Stimulated activated CD4-positive, alpha-beta T cell treated with anti-CD3 and anti-CD28 coated beads, Interleukin-1b, Interleukin-23, amount 100 ng/mL, for 24 hours (primary cell): Measurements from ENCODE around the gene WWC2.
"Not testable (repeated sequence)": the region's sequence is repeated elsewhere in the genome, so short reads cannot be mapped to it uniquely, and the experiment has no call there.

Source experiments
- DNase-seq, 4 experiments: peaks; one replicate each; pipeline ENCODE4 v3.0.0-alpha.2; 2020; ENCODE audit warnings: low read depth in 4 of 4, low spot score in 1 of 4

The WWC2 gene

DNA sequence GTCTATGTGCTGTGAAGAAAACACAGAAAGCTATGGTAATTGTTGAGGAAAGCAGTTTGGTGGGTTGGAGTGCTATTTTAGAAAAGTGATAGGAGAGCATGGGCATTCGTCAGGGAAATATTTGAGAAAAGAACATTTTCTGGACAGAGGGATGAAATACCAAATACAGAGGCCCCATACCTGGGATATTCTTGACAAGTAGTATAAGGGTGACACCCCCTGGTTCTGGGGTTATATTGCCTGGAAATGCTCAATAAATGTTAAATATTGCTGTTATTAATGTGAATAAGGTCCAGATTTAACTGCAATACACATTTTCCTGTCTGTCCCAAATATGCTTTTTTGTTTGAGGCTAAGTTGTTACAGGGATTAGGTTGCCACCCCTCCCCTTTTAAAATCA, 42.9 kb downstream of the WWC2 start:
- DNase-seq, result no peak

- no peak for DNase-seq
Observed at GRCh38 chr4:183142571-183143550, 43.8 kb downstream of the WWC2 start.

GRCh38 chr4:183144787-183145186, 45.7 kb downstream of the WWC2 start:
- no peak for DNase-seq

DNA sequence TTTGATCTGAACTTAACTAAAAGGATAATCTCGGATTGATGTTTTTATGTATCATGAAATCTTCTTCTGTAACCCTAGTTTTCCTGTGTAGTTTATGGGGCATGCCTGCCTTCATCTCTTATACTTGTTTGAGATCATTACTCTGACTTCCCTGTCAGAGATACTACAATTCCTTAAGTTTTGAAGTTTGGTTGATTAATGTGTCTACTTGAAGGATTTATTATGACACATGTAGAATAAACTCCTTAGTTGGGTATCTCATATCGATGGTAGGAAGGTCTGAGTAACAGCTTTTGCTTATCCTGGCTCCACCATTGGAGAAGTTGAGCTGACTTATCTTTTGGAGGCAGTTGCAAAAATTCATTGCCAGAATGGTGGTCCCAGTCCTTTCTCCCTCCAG, 46.7 kb downstream of the WWC2 start:
- no peak for DNase-seq

DNA sequence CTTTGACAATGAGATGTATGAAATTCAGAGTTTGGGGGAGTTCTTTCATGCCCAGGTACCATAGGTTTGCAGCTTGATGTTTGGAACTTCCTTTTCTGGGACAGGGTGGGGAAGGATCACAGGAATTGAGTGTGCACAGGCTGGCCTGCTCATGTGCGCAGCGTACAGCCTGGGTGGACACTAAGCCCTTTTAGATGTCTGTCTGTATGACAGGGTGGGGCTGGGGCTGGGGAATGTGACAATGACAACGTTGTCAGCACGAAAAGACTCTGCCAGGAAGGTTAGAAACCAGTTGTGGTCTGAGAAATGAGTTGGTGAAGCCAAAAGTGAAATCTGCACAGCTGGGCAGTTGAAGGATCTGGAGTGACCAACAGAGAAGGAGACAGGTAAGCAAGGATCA, 47.4 kb downstream of the WWC2 start:
- no peak for DNase-seq

DNA sequence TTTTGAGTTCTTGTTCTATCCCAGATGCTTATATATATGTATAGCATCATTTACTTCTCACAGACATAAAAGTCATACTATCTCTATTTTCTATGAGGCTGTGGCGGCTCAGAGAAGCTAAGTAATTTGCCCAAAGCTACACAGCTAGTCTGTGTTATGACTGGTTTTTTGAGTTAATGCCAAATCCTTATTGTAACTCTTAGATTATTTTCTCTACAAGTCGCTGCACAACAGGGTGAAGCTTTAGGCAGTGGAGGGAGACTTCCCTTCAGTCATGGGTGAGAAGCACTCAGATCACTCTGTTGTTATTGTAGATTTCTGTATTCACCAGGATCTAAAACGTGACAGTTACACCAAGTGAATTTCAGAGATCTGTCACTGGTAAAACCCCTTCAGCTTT, 48.1 kb downstream of the WWC2 start:
- DNase-seq, result no peak

GRCh38 chr4:183147983-183148382, 48.9 kb downstream of the WWC2 start:
- DNase-seq, result no peak

DNA sequence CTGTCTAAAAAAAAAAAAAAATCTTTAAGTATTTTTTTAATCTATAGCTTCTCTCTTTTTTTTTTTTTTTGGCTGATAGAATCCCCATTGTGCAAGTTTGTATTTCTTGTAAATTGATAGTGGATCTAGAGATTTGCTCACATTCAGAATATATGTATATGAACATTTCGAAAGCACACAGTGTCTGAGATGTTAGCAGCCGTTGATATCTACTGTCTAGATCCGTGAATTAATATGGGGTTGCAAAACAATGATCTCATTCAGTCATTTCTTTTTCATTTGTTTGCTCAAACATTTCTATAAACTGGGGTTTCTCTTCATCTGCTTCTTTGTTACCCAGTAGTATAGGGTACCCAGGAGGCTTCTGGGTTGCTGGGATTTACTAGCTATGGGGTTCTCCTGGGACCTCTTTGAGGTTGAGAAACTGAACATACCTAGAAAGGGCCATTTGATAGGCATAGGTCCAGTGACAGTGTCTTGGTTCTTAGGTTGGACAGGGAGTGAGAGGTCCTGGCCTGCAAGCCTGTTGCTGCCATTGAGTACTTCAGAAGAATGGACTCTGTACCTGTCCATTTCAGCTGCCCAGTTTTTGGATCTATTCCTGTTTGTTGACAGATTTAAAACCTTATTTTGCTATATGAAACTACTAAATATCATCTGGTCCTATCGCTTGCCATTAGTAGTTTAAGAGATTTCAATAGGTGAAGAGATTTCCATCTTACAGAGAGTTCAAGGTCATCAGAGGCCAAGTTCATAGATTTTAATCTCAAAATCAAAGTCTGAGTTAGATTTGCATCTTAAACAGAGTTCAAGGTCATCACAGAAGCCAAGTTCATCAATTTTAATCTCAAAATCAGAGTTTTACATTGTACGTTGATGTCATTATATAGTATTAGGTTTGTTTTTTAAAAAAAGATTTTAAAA, 50.8 kb downstream of the WWC2 start:
- no peak for DNase-seq

GRCh38 chr4:183150664-183151063, 51.6 kb downstream of the WWC2 start:
- not testable (repeated sequence) for DNase-seq

GRCh38 chr4:183152232-183152631, 53.2 kb downstream of the WWC2 start:
- DNase-seq, result not testable (repeated sequence)

DNA sequence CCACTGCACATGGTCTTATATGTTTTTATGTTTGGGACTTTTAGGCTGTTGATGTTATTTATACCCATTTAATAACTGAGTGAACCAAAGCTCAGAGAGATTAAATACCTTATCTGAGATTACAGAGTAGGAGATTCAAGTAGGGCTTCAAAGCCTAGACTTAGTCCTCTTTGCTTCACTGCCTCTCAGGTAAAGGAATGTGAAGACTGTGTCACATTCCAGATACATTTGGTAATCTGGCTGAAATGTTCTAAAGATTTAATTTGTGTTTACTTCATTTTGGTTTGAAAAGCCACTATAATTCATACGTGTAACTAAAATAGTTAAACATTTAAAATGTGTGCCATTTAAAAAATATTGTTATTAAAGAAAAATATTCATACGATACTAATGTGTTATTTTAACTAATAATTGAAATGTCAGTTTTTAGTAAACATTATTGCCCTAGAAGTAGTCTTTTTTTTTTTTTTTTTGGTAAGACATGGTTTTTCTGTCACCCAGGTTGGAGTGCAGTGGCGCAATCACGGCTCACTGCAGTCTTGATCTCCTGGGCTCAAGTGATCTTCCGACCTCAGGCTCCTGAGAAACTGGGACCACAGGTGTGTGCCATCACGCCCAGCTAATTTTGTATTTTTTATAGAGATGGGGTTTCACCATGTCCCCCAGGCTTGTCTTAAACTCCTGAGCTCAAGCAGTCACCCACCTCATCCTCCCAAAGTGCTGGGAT, 54.3 kb downstream of the WWC2 start:
- no peak for DNase-seq

GRCh38 chr4:183154701-183155391, 55.8 kb downstream of the WWC2 start:
- no peak for DNase-seq

DNA sequence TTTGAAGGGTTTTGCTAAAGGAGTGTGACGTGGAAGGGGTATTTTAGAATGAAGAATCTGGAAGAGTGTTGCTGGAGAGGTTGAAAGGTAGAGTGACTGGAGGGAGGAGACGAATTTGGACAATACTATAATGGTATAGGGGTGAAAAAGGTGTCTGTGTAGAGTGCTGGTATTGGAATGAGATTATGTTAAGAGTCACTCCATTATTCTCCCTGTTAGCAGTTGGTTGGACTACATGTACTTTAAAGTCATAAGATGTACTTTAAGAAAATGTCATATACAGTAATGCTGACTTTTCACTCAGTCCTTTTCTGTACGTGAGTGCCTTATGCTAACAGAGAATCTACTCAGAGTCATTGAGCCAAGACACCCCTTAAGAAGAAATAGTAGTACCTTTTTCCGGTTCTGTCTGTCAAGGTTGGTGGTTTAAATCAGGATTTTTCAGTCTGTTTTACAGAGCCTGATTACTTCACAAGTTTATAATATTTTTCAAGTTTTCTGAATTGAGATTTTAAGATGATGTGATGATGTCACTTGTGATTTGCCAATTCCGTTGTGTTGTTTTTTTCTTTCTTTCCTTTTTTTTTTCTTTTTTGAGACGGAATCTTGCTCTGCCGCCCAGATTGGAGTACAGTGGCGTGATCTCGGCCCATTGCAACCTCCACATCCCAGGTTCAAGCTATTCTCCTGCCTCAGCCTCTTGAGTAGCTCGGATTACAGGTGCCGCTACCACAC, 56.6 kb downstream of the WWC2 start:
- DNase-seq, result no peak

- no peak for DNase-seq
Observed at GRCh38 chr4:183157215-183157614, 58.2 kb downstream of the WWC2 start.

- no peak for DNase-seq
Observed at GRCh38 chr4:183158062-183158461, 59.0 kb downstream of the WWC2 start.

GRCh38 chr4:183161630-183162029, 62.6 kb downstream of the WWC2 start:
- DNase-seq, result no peak

DNA sequence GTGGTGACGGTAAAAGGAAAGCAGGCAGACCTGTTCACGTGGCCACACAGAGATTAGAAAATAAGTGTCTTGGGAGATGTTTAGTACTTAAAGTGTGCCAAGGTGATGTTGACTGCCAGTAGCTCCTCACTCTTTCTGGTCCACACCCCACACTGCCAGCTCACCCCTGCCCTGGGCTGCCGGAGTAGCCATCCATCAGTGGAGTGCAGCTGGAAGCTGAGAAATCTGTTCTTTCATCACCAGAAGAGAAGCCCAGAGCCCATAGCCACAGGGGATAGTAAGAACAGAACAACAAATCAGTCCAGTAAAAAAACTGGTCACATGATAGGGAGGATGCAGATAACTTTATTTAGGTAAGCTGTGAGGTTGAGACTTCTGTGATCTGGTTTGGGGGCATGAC, 64.1 kb downstream of the WWC2 start:
- no peak for DNase-seq

GRCh38 chr4:183164963-183165362, 65.9 kb downstream of the WWC2 start:
- DNase-seq, result no peak

- no peak for DNase-seq
Observed at GRCh38 chr4:183165376-183165775, 66.3 kb downstream of the WWC2 start.

DNA sequence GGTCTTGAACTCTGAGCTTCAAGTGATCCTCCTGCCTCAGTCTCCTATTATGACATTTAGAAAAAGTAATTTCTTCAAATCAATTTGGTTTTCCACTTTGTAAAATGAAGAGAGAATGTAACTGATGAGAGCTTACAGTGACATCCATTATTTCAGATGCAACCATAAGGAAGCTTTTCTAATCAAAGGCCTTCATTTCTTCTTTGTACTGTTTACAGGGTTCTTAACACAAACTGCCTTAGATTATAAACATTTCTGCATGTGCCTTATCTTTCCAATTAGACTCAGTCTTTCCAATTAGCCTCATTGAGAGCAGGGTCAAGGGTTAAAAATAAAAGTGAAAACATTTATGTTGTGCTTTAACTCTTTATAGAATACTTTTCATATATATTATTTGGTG, 71.8 kb downstream of the WWC2 start:
- DNase-seq, result no peak
